NCI-H446 (cell line): ENCODE data around the gene SEMA3A.
"Not testable (repeated sequence)": the region's sequence is repeated elsewhere in the genome, so short reads cannot be mapped to it uniquely, and the experiment has no call there.

Experiments used
- DNase-seq, 2 experiments: peaks; one replicate each; lab custom pipeline; 2025; lab: John Stamatoyannopoulos, UW

SEMA3A gene

DNA sequence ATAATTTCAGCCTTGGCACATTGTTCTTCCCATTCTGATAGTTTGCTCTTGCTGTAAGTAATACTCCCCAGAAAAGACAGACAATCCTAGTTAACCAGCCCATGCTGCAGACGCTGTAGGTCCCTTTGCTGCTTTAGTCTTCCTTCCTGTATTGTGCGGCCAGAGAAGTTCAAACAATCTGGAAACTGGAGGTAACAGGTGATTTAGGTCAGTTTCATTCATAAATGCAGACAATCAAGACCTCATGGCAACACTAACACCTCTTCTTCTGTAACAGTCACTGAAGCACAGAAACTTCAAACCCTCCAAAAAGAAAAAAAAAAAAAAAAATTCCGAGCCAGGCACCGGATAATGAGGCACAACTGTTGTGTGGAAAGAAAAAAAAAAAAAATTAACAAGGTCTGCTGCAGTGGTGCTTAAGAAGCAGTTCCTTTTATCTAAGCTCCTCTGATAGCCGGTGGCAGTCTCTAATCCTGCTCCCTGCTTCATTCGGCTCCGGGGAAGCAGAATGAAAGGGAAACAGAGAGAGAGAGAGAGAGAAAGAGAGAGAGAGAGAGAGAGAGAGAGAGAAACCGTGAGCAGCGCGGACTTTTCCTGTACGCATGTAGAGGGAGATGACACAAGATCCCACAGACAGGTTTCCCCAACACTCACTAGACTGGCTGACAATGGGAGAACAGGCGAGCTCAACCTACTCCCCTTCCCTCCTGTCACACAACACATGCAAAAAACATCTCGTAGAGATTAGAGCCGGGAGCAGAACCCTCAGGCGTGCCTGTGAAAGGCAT is at the start of gene SEMA3A:
TSS of gene SEMA3A (minus strand) at position 306 of the 788 bp plus-strand sequence. CDS start at position 103, 203 bp downstream.
- peak; percentile 36 to 48 for DNase-seq

GRCh38 chr7:84243037-84243436 is 48.4 kb upstream of the SEMA3A start:
- not testable (repeated sequence) for DNase-seq

- no peak for DNase-seq
Measured at GRCh38 chr7:84238596-84238995, 44.0 kb upstream of the SEMA3A start.

- no peak for DNase-seq
Measured at GRCh38 chr7:84237533-84238173, 43.1 kb upstream of the SEMA3A start.

GRCh38 chr7:84236398-84236797 is 41.8 kb upstream of the SEMA3A start:
- DNase-seq = no peak

DNA sequence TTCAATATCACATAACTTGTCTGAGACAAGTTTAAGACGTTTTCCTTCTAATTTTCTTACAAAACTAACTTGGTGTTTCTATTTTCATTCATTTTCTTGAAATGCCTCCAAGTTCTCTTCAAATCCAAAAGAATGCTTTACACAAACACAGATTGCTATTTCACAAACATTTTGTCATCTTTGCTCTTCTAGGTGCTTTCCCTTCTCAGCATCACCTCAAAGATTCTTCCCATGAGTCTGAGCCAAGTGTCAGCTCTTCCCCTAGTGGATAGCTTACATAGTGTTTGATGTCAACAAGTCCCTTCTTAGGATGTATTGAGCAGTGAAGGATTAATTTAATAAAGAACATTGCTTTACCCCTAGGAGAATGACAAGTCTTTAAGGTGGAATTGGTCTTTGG is 38.1 kb upstream of the SEMA3A start:
- no peak for DNase-seq

DNA sequence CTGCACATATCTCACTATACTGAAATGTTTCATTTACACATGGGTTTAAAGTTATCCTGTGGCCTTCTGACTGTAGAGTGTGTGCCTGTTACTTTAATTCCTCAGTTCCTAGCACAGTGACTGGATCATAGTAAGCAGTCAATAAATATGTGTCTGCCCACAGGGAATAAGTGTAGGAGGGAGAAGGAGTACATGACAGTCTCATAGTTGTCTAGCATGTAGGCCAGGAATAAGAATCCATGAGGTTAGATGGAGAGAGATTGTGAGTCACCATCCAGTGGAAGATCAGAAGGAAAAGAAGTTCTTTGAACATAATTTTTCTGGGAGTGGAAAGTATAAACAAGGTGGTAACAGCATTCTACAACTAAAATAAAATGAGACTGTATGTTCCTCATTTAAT is 36.6 kb upstream of the SEMA3A start:
- DNase-seq = no peak

GRCh38 chr7:84230491-84230890 is 35.9 kb upstream of the SEMA3A start:
- DNase-seq = no peak

DNA sequence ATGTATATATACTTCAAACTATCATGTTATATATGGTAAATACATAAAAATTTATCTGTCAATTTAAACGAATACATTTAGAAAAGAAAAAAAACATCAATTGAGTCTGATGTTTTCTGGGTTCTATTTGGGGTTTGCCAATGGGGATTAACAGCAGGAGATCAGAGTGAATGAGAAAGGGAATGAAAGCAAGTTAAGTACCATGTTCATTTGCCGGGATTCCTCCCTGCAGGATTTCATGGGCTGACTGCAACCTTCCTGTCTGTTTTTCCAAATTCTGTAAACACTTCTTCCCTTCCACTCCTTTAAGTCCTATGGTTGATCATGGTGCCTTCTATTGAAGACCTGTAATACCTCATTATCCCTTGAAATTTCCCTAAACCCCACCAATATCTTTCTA is 33.9 kb upstream of the SEMA3A start:
- DNase-seq = no peak

GRCh38 chr7:84226759-84227158 is 32.2 kb upstream of the SEMA3A start:
- no peak for DNase-seq

DNA sequence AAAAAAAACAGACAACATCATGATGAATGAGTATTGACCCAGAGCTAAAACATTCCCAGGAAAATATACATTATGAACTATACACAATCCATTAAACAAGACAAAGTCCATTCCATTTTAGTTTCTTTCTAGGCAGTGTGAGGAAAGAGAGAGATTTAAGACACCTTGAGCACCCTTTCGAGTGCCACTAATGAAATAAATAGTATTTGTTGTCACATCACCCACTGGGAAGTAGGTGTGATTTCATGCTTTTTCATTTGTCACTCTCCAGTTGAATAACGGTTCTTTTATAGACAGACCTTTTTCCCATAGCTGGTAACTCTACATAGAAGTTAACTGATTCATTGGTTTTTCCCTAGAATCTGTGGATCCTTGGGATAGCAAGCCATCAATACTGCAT is 29.9 kb upstream of the SEMA3A start:
- no peak for DNase-seq

DNA sequence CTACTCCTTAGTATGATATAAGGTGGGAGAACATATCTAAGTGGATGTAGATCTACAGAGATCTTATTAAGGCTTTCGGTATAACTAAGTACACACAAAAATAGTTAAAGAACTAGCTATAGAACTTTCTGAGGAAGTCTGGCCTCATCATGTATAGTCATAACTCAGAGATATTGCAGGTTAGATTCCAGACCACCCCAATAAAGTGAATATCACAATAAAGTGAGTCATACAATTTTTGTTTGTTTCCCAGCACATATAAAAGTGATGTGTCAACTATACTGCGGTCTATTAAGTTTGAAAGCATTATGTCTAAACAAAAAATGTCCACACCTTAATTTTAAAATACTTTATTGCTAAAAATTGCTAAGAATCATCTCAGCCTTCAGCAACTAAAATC is 24.7 kb upstream of the SEMA3A start:
- DNase-seq = no peak

GRCh38 chr7:84218681-84219080 is 24.1 kb upstream of the SEMA3A start:
- no peak for DNase-seq

DNA sequence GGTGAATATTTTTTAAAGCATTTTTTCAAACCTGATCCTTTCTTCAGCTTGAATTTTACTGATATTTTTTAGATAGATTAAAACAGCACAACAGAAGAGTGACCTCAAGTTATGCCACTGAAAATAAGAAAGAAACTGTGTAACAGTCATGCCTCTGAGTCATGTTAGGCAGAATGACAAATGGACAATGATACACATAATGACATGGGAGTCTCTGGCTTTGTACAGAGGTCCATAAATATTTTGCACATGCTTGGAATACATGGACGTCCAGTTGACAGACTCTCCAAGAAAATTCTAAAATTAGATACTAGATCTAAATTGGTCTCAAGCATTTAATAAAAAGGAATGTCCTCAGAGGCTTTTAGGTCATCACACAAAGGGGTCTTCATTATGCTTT is 21.9 kb upstream of the SEMA3A start:
- no peak for DNase-seq

- not testable (repeated sequence) for DNase-seq
Measured at GRCh38 chr7:84214757-84215156, 20.2 kb upstream of the SEMA3A start.

GRCh38 chr7:84210301-84210700 is 15.7 kb upstream of the SEMA3A start:
- DNase-seq = no peak

DNA sequence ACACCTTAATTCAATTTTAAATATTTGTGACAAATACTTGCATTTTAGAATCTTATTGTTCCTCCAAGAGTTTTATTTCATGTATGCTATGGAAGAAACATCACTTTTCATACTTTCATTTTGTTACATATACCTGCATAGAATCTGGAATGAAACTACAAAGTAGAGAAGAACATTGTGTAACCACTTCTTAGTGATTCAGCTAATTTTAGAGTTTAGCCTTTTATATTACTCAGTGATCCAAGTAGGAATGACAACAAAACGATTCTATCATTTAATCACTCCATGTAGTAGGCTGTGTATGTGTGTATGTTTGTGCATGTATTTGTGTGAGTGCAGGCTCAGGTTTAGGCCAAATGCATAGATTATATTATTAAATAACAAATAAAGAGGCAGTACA is 14.4 kb upstream of the SEMA3A start:
- no peak for DNase-seq

DNA sequence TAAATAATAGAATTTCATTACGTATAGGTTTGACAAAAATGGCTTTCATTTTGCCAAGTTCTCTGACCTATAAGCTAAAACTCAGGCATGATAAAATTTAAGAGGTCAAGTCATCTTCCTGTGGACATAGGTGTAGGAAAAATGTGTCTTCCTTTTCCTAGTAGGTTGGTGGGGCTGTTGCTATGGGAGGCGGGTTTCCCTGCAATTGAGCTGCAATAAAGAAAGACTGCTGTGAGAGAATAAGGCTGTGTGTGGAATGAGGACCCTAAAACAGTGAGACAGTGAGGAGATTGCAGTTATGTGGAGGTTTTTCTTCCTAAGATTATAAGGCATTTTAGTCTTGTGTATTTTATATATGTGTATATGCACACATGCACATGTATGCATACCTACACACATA is 13.0 kb upstream of the SEMA3A start:
- DNase-seq = no peak

DNA sequence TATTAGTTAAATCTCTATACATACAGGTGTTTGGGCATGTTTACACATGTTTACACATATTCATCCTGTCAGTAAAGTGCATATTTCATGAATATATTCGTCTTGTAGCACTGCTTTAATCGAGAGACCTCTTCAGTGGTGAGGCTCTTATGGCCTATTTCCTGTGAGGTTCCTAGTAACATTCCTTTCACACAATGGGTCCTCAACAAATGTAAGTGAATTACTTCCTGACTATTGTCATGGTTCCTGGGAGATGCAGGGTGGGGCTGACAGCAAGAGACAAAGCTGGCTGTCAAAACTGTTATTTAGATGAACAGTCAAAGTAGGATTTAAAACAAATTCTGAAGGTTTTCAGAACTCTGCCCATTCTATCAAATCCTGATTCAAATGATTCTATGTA is 12.4 kb upstream of the SEMA3A start:
- no peak for DNase-seq

- DNase-seq = no peak
Measured at GRCh38 chr7:84204655-84205054, 10.1 kb upstream of the SEMA3A start.

GRCh38 chr7:84202855-84203254 is 8.3 kb upstream of the SEMA3A start:
- no peak for DNase-seq

GRCh38 chr7:84200859-84201258 is 6.3 kb upstream of the SEMA3A start:
- no peak for DNase-seq

DNA sequence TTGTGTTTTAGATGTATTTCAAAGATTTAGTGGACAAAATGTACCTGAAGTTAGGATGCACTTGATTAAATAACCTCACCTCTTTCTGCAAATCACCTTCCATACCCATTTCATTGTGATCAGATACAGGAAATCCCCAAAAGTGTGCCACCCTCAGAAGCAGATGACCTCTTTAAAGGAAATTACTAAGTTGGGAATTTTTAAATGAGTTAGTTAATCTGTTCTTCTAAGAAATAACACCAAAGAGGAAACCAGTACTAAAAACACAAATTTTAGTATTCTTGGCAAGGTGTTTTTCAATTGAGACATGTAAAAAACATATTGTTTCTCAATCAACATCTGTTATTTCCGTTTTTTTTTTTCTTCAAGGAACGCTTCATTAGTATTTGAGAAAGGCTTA is 4.6 kb upstream of the SEMA3A start:
- DNase-seq = no peak

DNA sequence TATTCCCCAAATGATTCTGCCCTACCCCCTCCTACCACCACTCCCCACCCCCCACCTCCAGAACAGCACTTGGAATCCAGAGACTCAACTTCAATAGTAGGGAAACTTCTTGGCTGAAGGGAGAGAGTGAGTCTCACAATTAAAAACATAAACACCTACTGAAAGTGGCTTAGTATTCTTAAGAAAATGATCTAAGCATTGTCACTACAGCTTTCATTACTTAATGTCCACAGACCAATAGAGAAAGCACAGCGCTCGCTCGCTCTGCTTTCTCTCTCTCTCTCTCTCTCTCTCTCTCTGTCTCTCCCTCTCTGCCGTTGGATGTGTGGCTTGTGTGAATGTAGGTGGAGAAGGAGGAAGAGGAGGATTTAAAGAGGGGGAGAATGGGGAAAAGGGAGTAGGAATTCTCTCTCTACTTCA is 1.5 kb upstream of the SEMA3A start:
- DNase-seq = no peak
